GM23248 (cell line): ENCODE data around the gene CEACAM6. TPM values are rescaled to one million over a fixed set of nuclear protein-coding genes. Genes with fewer than 3 reads are reported as not detected.

Experiments used
- DNase-seq: peaks from one replicate; pipeline ENCODE4 v3.0.0-alpha.2; 2015
- H2AFZ ChIP-seq: fragments of 200-600 bp; sonication (generic); 2 replicates; pipeline ENCODE4 v1.6.1; 2016; ENCODE audit warnings: antibody characterized with exemption
- H3F3A ChIP-seq: fragments of 200-600 bp; sonication (generic); 2 replicates; pipeline ENCODE4 v1.6.1; 2016; ENCODE audit warnings: mild to moderate bottlenecking, antibody characterized with exemption, mixed run types; ENCODE audit not compliant: insufficient read depth
- H3K27ac ChIP-seq: fragments of 200-600 bp; sonication (generic); 2 replicates; pipeline ENCODE4 v1.5.1; 2016; ENCODE audit warnings: mild to moderate bottlenecking
- H3K27me3 ChIP-seq: fragments of 200-600 bp; sonication (generic); replicated peaks from 2 replicates; pipeline ENCODE4 v1.6.1; 2016; ENCODE audit warnings: mild to moderate bottlenecking; ENCODE audit not compliant: insufficient read depth
- H3K36me3 ChIP-seq: fragments of 200-600 bp; sonication (generic); 2 replicates; pipeline ENCODE4 v1.6.1; 2016; ENCODE audit warnings: low read depth, mild to moderate bottlenecking
- H3K4me1 ChIP-seq: fragments of 200-600 bp; sonication (generic); 2 replicates; pipeline ENCODE4 v1.6.1; 2016; ENCODE audit warnings: mild to moderate bottlenecking; ENCODE audit not compliant: insufficient read depth
- H3K4me2 ChIP-seq: fragments of 200-600 bp; sonication (generic); one replicate; pipeline ENCODE4 v1.6.1; 2016; ENCODE audit warnings: mild to moderate bottlenecking; ENCODE audit not compliant: unreplicated experiment
- H3K4me3 ChIP-seq: fragments of 200-600 bp; sonication (generic); 2 replicates; pipeline ENCODE4 v1.5.1; 2016; ENCODE audit warnings: mild to moderate bottlenecking
- H3K79me2 ChIP-seq: fragments of 200-600 bp; sonication (generic); 2 replicates; pipeline ENCODE4 v1.6.1; 2016; ENCODE audit warnings: mild to moderate bottlenecking; ENCODE audit not compliant: insufficient read depth
- H3K9ac ChIP-seq: fragments of 200-600 bp; sonication (generic); 2 replicates; pipeline ENCODE4 v1.6.1; 2016; ENCODE audit warnings: mild to moderate bottlenecking
- H3K9me2 ChIP-seq: fragments of 200-600 bp; sonication (generic); 2 replicates; pipeline ENCODE4 v1.6.1; 2016; ENCODE audit warnings: mixed run types, mild to moderate bottlenecking, moderate library complexity; ENCODE audit not compliant: insufficient read depth
- H3K9me3 ChIP-seq: fragments of 200-600 bp; sonication (generic); one replicate; pipeline ENCODE4 v1.6.1; 2017; ENCODE audit warnings: low read depth
- H4K20me1 ChIP-seq: fragments of 200-600 bp; sonication (generic); 2 replicates; pipeline ENCODE4 v1.6.0; 2016; ENCODE audit not compliant: insufficient read depth
- EZH2 ChIP-seq: fragments of 200-600 bp; sonication (generic); IDR thresholded peaks from 2 replicates; pipeline ENCODE4 v1.6.1; 2018; ENCODE audit warnings: antibody characterized with exemption, mild to moderate bottlenecking; ENCODE audit not compliant: insufficient read depth, poor library complexity, severe bottlenecking
- EZH2phosphoT487 ChIP-seq: fragments of 200-600 bp; sonication (generic); IDR thresholded peaks from 2 replicates; pipeline ENCODE4 v1.6.1; 2018; ENCODE audit warnings: antibody characterized with exemption, moderate library complexity, mild to moderate bottlenecking, low read depth; ENCODE audit not compliant: insufficient read depth
- WGBS, 2 experiments: methylation state at CpG; one replicate each; pipeline ENCODE4 v1.1.6; 2015 to 2017; ENCODE audit warnings: low lambda C conversion rate in 2 of 2, low coverage in 1 of 2; ENCODE audit errors: missing lambda C conversion rate in 2 of 2; 5-methylcytosine and 5-hydroxymethylcytosine counted together
- in situ Hi-C: fragments of 300-500 bp; cut with MboI; formaldehyde crosslinking; loops from 2 replicates; pipeline ENCODE4 v1.15.0; 2020
- polyA plus RNA-seq: library from polyadenylated mRNA; unstranded; fragments of >200 nt; fragmentation: Nextera tagmentation; extraction: Ambion mirVana; gene quantifications from 2 replicates; pipeline ENCODE4 v1.2.1, GENCODE V29; 2016
- total RNA-seq: library from RNA; depleted of rRNA; stranded (reverse); fragments of >200 nt; shearing (Covaris generic); gene quantifications from 2 replicates; pipeline ENCODE4 v1.2.3, GENCODE V29; 2014

The CEACAM6 gene
- total and polyA plus RNA-seq, 2 experiments from 2014 or later = not detected

GRCh38 chr19:41807176-41807575, 51.8 kb downstream of the CEACAM6 start:
- WGBS, 2 experiments = 47 to 51% methylated on average over 3 of the region's 3 CpGs
- Histone ChIP-seq H2AFZ (no peak overlapping the region), H3F3A (no peaks in the 10 kb centered on the region), H3K9me3 (no peaks in the 10 kb centered on the region), H3K4me3 (no peak overlapping the region), H3K4me1 (no peaks in the 10 kb centered on the region), H3K9ac (no peak overlapping the region), H3K36me3 (no peaks in the 10 kb centered on the region), H3K4me2 (no peak overlapping the region), H3K27me3 (peaks cover 5% of the 10 kb centered on the region; the same call in 1 of the 2 replicates), H3K27ac (no peak overlapping the region), H4K20me1 (no peaks in the 10 kb centered on the region), H3K9me2 (no peaks in the 10 kb centered on the region), H3K79me2 (no peaks in the 10 kb centered on the region)
- in situ Hi-C loops = no loop called here
- DNase-seq = no peak
- TF ChIP-seq EZH2 = no peak
- TF ChIP-seq EZH2phosphoT487 = no peak

- H3K9me2 ChIP-seq = no peaks in the 10 kb centered on the region
- no peaks in the 10 kb centered on the region for H3K4me1 ChIP-seq
- 48 to 50% methylated on average over 15 to 16 of the region's 16 CpGs for WGBS, 2 experiments
- H3K4me2 ChIP-seq = no peak overlapping the region
- H3K79me2 ChIP-seq = no peaks in the 10 kb centered on the region
- DNase-seq = no peak
- H3K27me3 ChIP-seq = peaks cover 5% of the 10 kb centered on the region; the same call in 1 of the 2 replicates
- H3F3A ChIP-seq = no peaks in the 10 kb centered on the region
- H3K4me3 ChIP-seq = no peak overlapping the region
- H2AFZ ChIP-seq = no peak overlapping the region
- in situ Hi-C loops = no loop called here
- TF ChIP-seq EZH2phosphoT487 = no peak
- no peak for TF ChIP-seq EZH2
- no peak overlapping the region for H3K9ac ChIP-seq
- no peaks in the 10 kb centered on the region for H4K20me1 ChIP-seq
- no peaks in the 10 kb centered on the region for H3K9me3 ChIP-seq
- no peaks in the 10 kb centered on the region for H3K36me3 ChIP-seq
- H3K27ac ChIP-seq = no peak overlapping the region
Observed at GRCh38 chr19:41808663-41809566, 53.6 kb downstream of the CEACAM6 start.

- H3F3A ChIP-seq = no peaks in the 10 kb centered on the region
- H3K79me2 ChIP-seq = no peaks in the 10 kb centered on the region
- no peak overlapping the region for H3K9ac ChIP-seq
- DNase-seq = no peak
- no peaks in the 10 kb centered on the region for H4K20me1 ChIP-seq
- H3K9me3 ChIP-seq = no peaks in the 10 kb centered on the region
- H3K4me2 ChIP-seq = no peak overlapping the region
- no peak overlapping the region for H2AFZ ChIP-seq
- 6 to 14% methylated on average over 4 of the region's 4 CpGs for WGBS, 2 experiments
- TF ChIP-seq EZH2 (no peak), EZH2phosphoT487 (no peak)
- in situ Hi-C loops = no loop called here
- H3K36me3 ChIP-seq = no peaks in the 10 kb centered on the region
- no peak overlapping the region for H3K27ac ChIP-seq
- no peak overlapping the region for H3K4me3 ChIP-seq
- no peaks in the 10 kb centered on the region for H3K27me3 ChIP-seq
- no peaks in the 10 kb centered on the region for H3K4me1 ChIP-seq
- no peaks in the 10 kb centered on the region for H3K9me2 ChIP-seq
Observed at GRCh38 chr19:41810301-41810700, 55.0 kb downstream of the CEACAM6 start.

- no peaks in the 10 kb centered on the region for H3F3A ChIP-seq
- no peak overlapping the region for H3K9ac ChIP-seq
- H4K20me1 ChIP-seq = no peaks in the 10 kb centered on the region
- in situ Hi-C loops = no loop called here
- H3K4me2 ChIP-seq = no peak overlapping the region
- no peak for DNase-seq
- TF ChIP-seq EZH2 (no peak), EZH2phosphoT487 (no peak)
- H3K36me3 ChIP-seq = no peaks in the 10 kb centered on the region
- no peaks in the 10 kb centered on the region for H3K27me3 ChIP-seq
- H2AFZ ChIP-seq = no peak overlapping the region
- no peaks in the 10 kb centered on the region for H3K9me2 ChIP-seq
- no peak overlapping the region for H3K27ac ChIP-seq
- no peaks in the 10 kb centered on the region for H3K4me1 ChIP-seq
- H3K4me3 ChIP-seq = no peak overlapping the region
- WGBS, 2 experiments = 28 to 30% methylated on average over 3 of the region's 3 CpGs
- H3K79me2 ChIP-seq = no peaks in the 10 kb centered on the region
- H3K9me3 ChIP-seq = no peaks in the 10 kb centered on the region
Observed at GRCh38 chr19:41811036-41811435, 55.7 kb downstream of the CEACAM6 start.
